RWPE1 (cell line): ENCODE measurements around the gene OR2H2.

Experiments used
- CTCF ChIA-PET: fragments of 350-600 bp; sonication (Branson Sonifier 250); formaldehyde crosslinking; extraction: SDS; loops from one replicate; lab custom pipeline; 2021; lab: Yijun Ruan, JAX
- POLR2A ChIA-PET: fragments of 400-600 bp; formaldehyde crosslinking; extraction: SDS; loops from one replicate; lab custom pipeline; 2020; ENCODE audit warnings: antibody characterized with exemption; ENCODE audit not compliant: low non-redundant PET; lab: Yijun Ruan, JAX
- DNase-seq: peaks from one replicate; pipeline ENCODE4 v3.0.0; 2012; ENCODE audit warnings: low spot score
- H3K27ac ChIP-seq: fragments of 450-650 bp; 2 replicates; pipeline ENCODE4 v1.5.1; 2017
- TF ChIP-seq, protein P1 (sequence below): fragments of 450-650 bp; conservative IDR thresholded peaks from 2 replicates; pipeline ENCODE4 v1.5.1; 2017; ENCODE audit warnings: low read depth, mild to moderate bottlenecking

The OR2H2 gene

DNA sequence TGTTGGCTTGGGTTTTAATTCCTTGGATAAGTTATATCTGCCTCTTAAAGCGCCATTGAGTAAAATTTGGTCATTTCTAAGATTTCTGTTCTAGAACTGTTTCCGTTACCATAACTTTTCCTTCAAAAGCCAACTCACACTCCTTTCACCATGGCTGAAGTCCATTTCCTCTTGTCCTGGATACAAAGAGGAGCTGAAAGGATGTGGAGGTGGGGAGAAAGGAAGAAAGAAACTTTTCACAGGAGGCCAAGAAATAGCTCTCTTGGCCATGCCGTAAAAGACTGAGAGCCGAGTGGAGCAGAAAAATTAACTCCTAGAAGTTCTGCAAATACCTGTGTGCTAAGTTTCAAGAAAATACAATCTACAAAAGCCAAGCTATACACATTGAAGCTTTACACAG lies 26.5 kb downstream of the OR2H2 start:
- TF ChIP-seq, protein P1, sequence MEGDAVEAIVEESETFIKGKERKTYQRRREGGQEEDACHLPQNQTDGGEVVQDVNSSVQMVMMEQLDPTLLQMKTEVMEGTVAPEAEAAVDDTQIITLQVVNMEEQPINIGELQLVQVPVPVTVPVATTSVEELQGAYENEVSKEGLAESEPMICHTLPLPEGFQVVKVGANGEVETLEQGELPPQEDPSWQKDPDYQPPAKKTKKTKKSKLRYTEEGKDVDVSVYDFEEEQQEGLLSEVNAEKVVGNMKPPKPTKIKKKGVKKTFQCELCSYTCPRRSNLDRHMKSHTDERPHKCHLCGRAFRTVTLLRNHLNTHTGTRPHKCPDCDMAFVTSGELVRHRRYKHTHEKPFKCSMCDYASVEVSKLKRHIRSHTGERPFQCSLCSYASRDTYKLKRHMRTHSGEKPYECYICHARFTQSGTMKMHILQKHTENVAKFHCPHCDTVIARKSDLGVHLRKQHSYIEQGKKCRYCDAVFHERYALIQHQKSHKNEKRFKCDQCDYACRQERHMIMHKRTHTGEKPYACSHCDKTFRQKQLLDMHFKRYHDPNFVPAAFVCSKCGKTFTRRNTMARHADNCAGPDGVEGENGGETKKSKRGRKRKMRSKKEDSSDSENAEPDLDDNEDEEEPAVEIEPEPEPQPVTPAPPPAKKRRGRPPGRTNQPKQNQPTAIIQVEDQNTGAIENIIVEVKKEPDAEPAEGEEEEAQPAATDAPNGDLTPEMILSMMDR: no peak
- no peak for DNase-seq
- POLR2A ChIA-PET: no interaction called here
- no peak overlapping the region for H3K27ac ChIP-seq
- CTCF ChIA-PET: interaction anchor here (0.6 to 0.7 kb wide), 3 partner anchors 21 to 287 kb away, joined by 3 read pairs; partner anchors contain the start of gene GABBR1

DNA sequence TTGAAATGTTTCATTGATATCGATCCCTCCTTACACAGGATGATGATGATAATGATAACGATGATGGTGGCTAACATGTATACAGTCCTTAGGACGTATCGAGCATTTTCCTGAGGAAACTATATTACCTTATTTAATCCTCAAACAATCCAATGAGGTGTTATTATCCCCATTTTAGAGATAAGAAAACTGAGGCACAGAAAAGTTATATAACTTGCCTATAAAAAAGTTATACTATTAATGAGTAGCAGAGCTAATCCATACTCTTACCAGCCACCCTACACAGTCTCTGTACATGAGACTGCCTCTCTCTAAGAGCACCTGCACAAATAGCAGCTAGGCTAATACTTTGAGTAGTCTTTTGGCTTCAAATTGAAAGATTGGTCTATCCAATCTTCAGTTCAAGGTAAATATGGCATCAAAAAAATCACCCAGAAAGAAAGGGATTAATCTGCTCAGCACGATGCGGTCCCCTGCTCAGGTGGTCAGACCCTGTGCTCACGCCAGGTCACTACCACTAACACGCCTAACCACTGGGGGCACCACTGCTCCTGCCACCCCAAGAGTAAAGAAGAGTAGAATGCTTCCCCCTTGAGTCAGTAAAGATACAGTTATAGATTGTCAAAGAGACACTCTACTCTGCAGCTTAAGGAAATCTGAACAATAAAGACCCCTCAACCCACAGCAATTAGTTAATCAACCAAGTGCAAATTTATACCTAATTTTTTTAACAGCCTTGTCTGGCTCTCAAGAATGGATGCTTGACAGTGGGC lies 33.0 kb downstream of the OR2H2 start:
- DNase-seq: no peak
- TF ChIP-seq, protein P1: no peak
- ChIA-PET CTCF (no interaction called here), POLR2A (no interaction called here)
- H3K27ac ChIP-seq: no peak overlapping the region

DNA sequence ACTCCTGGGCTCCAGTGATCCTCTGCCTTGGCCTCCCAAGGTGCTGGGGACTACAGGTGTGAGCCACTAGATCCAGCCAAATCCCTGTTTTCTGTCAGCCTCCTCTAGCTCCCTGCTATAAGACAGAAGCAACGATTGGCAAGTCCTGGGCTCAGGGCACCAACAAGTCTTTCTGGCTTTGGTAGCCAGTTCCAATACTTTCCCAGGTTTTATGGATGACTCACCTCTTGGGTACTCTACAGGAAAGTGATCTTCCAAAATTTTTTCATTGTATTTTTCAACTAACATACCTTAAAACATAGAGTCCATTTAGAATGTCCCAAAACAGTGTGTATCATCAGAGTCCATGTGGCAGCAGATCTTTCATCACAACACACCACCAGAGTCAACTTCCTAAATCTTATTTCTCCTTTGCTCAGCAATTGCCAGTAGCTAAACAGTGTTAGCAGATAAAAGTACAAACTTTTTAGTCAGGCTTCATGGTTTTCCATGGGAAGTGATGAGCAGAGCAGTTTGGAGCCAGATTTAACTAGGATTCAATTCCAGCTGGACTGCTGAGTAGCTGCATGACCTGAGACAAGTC lies 34.7 kb downstream of the OR2H2 start:
- ChIA-PET POLR2A (no interaction called here), CTCF (interaction anchor here (0.7 to 0.9 kb wide), 2 partner anchors 9 to 122 kb away, joined by 3 to 4 read pairs; no protein-coding TSS in a partner anchor)
- no peak for DNase-seq
- no peak overlapping the region for H3K27ac ChIP-seq
- TF ChIP-seq, protein P1: no peak

DNA sequence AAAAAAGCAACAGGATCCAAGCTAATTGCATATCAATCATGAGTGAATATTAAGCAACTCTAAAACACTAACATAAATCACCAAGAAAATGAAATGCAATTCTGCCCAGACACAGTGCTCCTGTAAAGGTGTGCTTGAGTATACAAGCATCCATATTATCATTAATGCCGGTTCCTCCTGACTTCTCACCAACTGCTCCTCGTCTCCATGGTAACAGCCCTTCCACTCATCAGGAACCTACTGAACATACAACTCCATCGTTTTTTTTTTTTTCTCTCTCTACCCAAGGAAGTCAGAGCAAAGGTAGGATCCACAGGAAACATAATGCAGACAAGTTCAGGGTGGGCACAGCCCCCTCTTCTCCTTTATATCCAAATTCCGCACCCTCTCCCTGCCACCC lies 35.7 kb downstream of the OR2H2 start:
- no peak overlapping the region for H3K27ac ChIP-seq
- TF ChIP-seq, protein P1: no peak
- CTCF ChIA-PET: interaction anchor here (0.5 kb wide), 1 partner anchor 45 kb away, joined by 3 read pairs; no protein-coding TSS in a partner anchor
- POLR2A ChIA-PET: no interaction called here
- no peak for DNase-seq

DNA sequence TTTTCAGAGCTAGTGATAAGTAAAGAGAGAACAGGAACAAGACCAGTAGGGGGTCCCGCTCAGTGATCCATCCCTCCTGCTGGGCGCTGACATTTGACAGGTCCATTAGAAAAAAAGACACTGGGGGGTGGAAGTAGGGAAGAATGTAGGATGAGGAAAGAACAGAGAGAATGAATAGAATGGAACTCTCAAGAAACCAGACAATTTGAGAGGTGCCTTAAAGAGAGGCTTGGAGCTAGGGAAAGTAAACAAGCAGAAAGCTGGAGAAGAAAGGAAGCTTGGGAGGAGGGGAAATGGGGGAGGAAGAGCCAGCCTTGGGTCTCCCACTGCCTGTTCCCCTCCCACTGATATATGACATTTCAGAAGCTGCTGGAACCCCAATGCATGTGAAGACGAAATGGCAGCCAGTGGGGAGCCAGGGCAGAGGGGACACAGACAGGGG lies 39.6 kb downstream of the OR2H2 start:
- DNase-seq: no peak
- no peak overlapping the region for H3K27ac ChIP-seq
- ChIA-PET POLR2A (no interaction called here), CTCF (interaction anchor here (0.6 kb wide), 1 partner anchor 17 kb away, joined by 3 read pairs; no protein-coding TSS in a partner anchor)
- TF ChIP-seq, protein P1: no peak

DNA sequence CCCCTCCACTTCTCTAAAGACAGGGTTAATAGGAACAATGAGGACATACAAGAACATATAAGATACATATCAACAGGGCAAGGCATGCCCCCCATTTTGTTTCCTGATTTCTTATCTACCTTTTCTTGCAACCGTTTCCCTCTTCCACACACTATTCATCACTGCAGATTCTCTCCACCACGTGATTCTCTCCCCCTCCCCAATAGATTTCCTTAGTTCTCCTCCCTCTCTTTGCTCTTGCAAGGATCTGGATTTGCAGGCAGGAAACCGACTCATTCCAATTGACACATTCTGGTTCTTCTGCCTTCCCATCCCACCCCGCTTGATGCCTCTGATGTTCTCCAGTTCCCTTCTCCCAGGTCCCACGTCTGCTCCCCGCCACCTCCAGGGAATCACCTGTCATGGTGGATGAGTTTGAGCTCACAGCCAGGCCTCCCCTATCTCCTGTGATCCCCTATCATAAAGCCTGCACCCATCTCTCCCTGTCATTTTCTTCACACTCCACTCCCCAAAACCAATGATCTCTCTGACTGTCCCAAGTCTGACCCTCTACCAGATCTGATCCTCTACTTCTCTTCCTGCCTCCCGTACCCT lies 40.5 kb downstream of the OR2H2 start:
- CTCF ChIA-PET: no interaction called here
- H3K27ac ChIP-seq: no peak overlapping the region
- POLR2A ChIA-PET: no interaction called here
- DNase-seq: no peak
- TF ChIP-seq, protein P1: no peak
